Measurements from ENCODE around the gene MAD1L1.

The MAD1L1 gene

DNA sequence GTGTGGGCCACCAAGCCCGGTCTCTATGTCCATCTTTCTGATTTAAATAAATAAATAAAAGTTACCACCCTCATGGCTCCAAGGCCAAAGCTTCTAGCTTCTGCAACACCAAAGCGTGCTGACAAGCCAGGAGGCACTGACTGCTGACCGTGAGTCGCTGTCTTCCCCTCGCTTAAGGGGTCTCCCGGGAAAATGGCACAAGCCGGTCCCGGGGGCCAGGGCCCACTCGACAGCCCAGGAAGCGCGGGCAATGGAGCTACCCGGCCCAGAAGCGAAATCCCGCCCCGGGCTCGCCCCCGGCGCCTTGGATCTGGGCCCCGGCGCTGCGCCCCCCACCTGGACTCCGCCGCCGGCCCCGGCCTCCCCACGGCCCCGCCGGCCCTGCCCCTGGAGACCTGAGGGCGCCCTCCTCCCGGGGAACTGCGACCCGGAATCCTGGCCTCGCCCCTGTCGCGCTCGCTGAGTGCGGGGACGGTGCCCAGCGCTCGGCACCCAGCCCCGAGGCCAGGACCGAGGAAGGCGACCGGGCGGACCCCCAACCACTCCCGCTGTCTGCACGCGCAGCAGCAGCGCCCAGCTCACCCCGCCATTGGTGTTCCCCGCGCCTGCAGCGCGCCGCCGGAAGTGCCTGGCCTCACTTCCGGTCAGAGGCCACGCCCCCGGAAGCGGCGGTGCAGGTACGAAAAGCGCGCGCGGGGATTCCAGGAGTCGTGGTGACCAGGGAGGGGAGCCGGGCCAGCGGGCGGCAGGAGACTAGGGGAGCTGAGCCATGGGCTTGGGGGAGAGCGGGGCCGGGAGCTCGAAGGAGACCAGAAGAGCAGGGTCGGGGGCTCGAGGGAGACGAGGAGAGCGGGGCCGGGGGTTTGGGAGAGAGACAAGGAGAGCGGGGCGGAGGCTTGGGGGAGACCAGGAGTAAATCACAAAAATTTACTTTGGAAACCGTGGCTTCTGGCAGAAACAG is 9.1 kb upstream of the MAD1L1 start, which contains the start of the genes MRM2 and NUDT1:
Gene MRM2 (minus strand): TSS at position 626 of the 961 bp plus-strand sequence. CDS start 36 bp downstream, at position 590.
Gene NUDT1 (plus strand): TSS at position 647 of the 961 bp plus-strand sequence. CDS start 2,349 bp downstream, outside the sequence.
- FAIRE-seq = no peak

- FAIRE-seq = no peak
These were observed 6.5 kb upstream of the MAD1L1 start for GRCh38 chr7:2239242-2239641.

DNA sequence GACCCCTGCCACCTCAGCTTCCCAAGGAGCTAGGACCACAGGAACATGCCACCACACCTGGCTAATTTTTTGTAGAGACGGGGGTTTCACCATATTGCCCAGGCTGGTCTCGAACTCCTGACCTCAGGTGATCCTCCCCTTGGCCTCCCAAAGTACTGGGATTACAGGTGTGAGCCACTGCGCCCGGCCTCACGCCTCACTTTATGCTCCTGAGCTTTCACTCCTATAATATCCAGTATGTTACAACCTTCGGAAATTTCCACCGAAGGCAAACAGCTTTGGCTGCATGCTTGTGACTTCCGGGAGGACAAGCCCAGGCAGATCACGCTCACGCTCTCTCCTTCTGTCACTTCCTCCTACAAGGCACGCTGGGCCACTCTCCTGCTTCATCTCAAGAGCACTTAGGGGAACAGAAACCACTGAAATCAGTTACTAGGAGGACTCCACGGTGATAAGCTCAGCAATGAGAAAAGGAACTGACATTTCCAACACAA is 4.4 kb upstream of the MAD1L1 start:
- no peak for FAIRE-seq

- FAIRE-seq = no peak
These were observed 1.2 kb upstream of the MAD1L1 start for GRCh38 chr7:2233926-2234325.

DNA sequence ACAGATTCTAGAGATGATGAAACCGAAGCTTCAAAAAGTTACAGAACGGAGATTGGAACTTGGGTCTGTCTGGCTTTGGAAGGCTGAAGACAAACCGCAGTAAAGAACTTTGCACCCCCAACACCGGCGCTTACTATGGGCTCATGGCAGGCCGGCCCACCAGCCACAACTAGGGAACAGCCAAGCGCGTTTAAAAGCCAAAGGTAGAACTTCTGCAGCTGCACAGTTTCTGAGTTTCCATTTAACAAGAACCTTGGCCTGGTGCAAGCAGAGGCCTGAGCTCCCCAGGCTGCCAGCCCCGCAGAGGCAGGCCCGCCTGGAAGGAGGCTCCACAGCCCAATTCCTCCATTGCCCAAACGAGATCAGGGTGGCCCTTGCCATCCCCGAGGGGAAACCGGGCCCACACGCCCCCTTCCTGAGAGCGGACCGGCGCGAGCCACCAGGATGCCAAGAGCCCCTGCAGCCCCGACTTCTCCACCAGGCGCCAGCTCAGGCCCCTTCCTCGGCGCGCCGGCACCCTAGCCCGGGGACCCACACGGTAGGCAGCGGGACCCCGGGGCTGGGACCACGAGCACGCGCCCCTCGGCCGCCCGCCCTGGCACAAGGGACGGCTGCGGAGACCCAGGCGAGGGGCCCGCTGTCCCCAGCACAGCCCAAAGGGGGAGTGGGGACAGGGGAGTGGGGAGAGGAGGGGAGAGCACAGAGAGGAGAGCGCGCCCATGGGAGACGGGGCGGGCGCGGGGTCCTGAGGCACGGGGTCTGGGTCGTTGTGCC is 566 bp downstream of the MAD1L1 start:
- no peak for FAIRE-seq

DNA sequence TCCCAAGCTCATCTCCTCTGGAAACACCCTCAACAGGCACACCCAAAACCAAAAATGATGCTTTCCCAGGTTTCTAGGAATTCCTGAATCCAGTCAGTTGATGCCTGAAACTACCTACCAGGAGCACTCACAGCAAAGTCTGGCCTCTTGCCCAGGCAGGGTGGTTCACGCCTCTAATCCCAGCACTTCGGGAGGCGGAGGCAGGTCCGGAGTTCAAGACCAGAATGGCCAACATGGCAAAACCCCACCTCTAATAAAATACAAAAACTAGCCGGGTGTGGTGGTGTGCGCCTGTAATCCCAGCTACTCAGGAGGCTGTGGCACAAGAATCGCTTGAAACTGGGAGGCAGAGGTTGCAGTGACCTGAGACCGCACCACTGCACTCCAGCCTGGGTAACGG is 1.9 kb downstream of the MAD1L1 start:
- no peak for FAIRE-seq

DNA sequence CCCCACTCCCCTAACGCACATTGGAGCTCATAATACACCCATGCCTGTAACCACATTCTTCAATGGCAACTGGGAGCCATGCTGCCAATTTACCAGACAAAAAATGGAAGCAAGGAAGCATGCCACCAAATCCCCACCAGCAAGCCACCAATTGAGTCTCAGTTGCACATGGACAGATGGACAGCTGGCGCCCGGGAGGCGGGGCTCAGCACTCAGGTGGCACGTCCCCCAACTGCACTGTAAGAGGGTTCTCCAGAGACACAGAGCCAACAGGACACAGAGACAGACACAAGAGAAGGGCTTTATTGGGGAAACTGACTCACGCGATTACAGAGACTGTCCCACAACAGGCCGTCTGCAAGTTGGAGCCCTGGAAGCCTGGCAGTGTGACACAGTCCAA is 2.5 kb downstream of the MAD1L1 start:
- FAIRE-seq = no peak

GRCh38 chr7:2229467-2229866 is 3.3 kb downstream of the MAD1L1 start:
- FAIRE-seq = no peak

- FAIRE-seq = no peak
These were observed 3.8 kb downstream of the MAD1L1 start for GRCh38 chr7:2228921-2229320.

DNA sequence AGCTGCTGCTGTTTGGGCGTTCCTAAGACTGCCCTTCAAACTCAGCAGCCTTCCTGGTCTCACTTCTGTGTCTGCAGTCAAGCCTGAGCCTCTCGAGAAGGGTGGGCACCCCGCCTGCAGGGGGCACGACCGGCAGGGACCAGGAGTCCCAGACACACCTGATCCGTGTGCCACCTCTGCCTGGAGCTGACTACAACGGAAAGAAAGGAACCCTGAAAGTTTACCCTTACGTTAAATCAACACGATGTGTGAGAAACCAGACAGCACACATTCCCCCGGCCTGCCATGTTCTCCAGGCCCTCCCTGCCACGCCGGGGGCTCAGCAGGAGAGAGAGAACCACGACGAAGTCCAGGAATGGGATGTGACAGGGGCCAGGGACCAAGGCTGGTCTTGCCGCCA is 5.0 kb downstream of the MAD1L1 start:
- FAIRE-seq = no peak

DNA sequence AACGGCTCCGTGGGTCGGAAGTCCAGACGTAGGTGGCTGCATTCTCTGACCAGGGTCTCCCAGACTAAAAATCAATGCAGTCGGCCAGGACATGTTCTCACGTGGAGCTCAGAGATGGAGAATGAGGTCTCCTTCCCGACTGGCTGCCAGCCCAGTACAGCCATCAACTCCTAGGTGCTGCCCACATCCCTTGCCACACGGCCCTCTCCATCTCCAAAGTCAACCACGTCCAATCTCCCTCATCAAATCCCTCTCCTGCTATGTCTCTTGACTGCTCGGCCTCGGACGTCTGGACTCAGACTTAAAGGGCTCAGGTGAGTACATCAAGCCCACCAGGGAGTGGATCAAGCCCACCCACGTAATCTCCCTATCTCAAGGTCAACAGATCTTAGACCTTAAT is 6.9 kb downstream of the MAD1L1 start:
- FAIRE-seq = no peak

- FAIRE-seq = no peak
These were observed 7.4 kb downstream of the MAD1L1 start for GRCh38 chr7:2225336-2225735.

GRCh38 chr7:2224934-2225333 is 7.8 kb downstream of the MAD1L1 start:
- no peak for FAIRE-seq

- FAIRE-seq = no peak
These were observed 8.2 kb downstream of the MAD1L1 start for GRCh38 chr7:2224491-2224928.

- FAIRE-seq = no peak
These were observed 9.4 kb downstream of the MAD1L1 start for GRCh38 chr7:2223321-2223720.

GRCh38 chr7:2222516-2222915 is 10.2 kb downstream of the MAD1L1 start:
- no peak for FAIRE-seq

DNA sequence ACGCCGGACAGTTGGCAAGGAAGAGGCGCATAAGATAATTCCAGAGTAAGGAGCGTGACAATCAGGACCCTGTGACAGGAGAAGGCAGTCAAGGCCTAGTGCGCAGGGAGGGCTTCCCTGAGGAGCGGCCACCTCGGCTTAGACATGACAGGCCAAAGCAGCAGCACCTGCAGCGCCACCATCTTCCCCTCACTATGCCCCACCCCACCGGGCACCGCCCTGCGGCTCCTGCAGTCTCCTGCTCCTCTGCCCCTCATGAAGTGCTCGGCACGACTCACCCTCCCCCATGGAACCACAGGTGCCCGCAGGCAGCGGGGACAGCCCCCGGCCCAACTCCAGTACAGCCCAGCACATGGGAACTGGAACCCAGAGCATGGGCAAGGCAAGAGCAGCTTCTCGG is 11.8 kb downstream of the MAD1L1 start:
- no peak for FAIRE-seq

DNA sequence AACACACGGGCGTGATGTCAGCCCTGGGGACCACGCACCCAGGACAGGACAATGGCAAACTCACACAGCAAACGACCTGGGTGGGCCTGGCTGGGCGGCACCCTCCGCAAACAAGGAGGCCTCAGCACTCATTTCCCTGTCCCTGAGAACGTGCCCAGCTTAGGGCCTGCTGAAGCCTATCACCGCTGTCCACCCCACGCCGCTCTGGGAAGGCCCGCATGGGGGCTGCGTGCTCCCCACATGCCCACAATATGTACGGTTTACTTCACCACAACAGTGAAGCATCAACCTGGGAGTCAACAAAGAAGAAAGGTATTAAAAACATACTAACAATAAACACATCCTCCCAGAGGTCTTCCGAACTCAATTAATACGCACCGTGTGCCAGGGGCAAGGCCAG is 12.2 kb downstream of the MAD1L1 start:
- FAIRE-seq = no peak

- no peak for FAIRE-seq
These were observed 12.7 kb downstream of the MAD1L1 start for GRCh38 chr7:2220030-2220429.

GRCh38 chr7:2219606-2220005 is 13.1 kb downstream of the MAD1L1 start:
- FAIRE-seq = no peak

GRCh38 chr7:2219136-2219535 is 13.6 kb downstream of the MAD1L1 start:
- no peak for FAIRE-seq

DNA sequence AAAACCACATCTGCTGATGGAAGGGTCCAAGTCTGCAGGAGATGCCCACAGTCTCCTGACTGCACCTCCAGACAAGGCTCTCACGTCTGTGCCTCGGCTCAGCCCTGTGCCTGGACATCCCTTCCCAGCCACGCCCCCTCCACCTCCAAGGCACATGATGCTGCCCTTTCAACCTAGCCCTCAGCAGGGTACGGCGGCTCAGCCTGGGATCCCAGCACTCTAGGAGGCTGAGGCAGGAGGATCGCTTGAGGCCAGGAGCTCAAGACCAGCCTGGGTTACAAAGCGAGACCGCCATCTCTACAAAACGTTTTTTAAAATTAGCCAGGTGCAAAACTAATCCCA is 14.3 kb downstream of the MAD1L1 start:
- no peak for FAIRE-seq

GRCh38 chr7:2217716-2218443 is 14.9 kb downstream of the MAD1L1 start:
- no peak for FAIRE-seq
